NCI-H526 (cell line): ENCODE measurements around the gene TENT5D.
"Not testable (repeated sequence)": the region's sequence is repeated elsewhere in the genome, so short reads cannot be mapped to it uniquely, and the experiment has no call there.

Experiments
- DNase-seq, 2 experiments: peaks; one replicate each; lab custom pipeline; 2025; lab: John Stamatoyannopoulos, UW

Gene TENT5D

DNA sequence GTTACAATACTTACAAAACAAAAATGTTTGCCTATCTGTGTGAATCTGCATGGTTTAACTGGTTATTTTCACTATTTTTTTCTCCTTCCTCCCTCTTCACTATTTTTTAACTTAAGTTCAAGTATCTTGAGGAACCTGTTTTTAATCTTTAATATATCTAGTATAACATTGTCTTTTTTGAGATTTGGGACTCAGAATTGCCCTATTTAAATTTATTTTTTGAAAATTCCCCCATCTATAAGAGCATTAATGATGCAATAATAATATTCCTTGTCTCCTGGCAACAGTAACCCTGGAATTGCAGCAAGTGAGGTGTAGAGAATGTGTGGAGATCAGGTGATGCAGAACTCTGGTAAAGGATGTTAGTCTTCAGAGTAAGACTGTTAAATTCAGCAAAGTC, at the start of gene TENT5D:
Gene TENT5D, plus strand, starts transcription at position 301 of the 400 bp plus-strand sequence. CDS start 22,093 bp downstream, outside the sequence.
- DNase-seq: no peak

DNA sequence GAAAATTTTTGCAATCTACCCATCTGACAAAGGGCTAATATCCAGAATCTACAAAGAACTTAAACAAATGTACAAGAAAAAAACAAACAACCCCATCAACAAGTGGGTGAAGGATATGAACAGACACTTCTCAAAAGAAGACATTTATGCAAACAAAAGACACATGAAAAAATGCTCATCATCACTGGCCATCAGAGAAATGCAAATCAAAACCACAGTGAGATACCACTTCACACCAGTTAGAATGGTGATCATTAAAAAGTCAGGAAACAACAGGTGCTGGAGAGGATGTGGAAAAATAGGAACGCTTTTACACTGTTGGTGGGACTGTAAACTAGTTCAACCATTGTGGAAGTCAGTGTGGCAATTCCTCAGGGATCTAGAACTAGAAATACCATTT, 34.6 kb upstream of the TENT5D start:
- DNase-seq: not testable (repeated sequence)

DNA sequence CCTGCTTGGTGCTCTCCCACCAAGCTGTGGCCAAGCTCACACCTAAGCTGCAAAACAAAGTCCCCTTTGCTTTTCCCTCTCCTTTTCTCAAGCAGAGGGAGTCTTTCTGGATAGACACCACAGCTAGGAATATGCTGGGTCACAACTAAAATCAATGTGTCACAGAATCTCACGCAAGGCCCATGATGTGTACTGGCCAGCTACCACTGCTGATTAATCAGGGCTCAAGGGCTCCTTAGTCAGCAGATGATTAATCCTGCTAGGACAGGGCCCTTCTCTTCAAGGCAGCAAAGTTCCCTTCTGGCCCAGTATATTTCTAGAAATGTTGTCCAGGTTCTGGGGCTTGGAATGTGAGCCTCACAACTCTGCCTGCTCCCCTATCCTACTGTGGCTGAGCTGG, 32.0 kb upstream of the TENT5D start:
- DNase-seq: no peak

DNA sequence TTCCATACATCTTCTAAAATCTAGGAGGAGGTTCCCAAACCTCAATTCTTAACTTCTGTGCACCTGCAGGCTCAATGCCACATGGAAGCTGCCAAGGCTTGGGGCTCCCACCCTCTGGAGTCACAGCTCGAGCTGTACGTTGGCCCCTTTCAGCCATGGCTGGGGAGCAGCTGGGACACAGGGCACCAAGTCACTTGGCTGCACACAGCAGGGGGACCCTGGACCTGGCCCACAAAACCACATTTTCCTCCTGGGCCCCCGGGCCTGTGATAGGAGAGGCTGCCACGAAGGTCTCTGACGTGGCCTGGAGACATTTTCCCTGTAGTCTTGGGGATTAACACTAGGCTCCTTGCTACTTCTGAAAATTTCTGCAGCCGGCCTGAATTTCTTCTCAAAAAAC, 8.2 kb upstream of the TENT5D start:
- no peak for DNase-seq

DNA sequence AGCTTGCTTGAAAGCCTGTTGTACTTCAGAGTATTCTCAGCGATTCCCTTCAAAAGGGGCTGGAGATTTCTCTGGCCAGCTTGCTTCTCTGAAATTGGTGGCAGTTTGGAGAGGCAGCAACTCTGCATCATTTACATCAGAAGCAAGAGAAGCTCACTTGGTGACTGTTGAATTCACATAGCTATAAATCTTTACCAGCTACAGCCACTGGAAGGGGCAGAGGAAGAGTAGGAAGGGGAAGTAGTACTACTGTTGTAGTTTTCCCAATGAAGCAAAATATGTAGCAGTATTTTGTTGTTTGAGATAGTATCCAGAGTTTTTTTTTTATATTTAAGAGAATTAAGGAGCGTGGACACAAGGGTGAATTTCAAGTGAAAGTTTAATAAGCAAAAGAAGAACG, 2.8 kb downstream of the TENT5D start:
- no peak for DNase-seq

DNA sequence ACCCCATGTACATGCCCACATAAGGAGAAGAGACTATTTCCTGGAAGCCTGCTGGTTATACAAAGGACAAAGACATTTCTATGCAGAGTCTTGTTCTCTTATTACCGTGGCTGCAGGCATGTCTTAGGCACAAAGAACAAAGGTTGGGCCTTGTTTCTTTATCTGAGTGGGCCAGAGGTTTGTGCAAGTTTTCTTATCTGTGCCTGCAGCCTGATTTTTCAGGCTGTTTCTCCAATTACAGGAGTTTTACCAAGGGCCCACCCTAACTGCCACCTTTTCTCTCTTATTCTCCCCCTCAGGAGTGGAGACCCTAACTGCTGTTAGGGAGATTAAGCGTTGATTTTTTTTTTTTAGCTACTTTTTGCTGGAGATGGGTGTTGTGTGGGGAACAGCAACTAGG, 3.5 kb downstream of the TENT5D start:
- no peak for DNase-seq

DNA sequence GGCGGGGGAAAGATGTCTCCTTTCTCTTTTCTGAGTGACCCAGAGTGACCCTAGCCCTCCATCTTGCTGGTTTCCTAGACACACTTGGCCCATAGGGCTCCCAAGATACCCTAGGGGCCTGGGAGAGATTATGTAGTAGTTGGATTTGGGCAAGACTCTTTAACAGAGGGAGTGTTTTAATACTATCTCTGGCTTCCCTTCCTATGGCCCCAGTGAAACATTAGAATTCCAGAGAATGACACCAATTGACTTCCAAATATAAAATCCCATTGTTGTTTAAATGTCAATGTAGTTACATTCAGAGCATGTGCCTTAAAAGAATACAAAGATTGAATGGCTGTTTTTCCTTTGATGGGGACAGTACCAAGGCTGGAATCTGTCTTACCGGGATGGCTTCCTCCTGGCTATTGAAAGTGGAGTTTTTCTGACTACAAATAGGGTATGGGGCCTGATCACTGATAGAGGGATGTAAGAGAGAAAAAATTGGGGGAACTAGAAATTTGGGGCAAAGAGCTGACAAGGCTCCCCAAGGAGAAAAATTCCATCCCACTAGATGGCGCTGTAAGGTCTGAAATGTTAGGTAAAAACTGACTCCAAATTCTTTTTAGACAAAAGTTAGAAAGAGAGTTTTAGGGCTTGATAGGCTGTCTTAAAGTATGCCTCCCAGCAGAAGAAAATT, 10.7 kb downstream of the TENT5D start:
- DNase-seq: peak in 1 of 2 experiments; percentile 32

DNA sequence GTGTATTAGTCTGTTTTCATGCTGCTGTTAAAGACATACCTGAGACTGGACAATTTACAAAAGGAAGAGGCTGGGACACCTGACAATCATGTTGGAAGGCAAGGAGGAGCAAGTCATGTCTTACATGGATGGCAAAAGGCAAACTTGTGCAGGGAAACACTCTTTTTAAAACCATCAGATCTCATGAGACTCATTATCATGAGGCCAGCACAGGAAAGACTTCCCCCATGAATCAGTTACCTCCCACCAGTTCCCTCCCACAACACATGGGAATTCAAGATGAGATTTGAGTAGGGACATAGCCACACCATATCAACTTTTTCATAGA, 11.2 kb downstream of the TENT5D start:
- DNase-seq: no peak

DNA sequence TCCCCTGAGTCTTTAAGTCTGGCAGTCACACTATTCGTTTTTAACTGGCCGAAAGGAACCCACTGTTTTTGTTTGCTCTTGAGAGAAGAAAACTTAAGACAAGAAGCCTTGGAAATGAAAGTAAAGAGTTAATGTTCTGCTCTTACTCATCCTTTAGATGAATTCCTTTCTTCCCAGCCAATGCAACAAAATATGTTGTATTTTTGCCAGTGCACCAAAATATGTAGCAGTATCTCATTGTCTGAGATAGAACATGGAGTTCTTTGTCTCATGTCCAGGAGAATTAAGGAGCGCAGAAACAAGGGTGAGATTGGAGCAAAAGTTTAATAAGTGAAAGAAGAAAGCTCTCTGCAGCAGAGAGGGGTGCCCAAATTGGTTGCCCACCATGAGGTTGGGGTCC, 12.2 kb downstream of the TENT5D start:
- DNase-seq: no peak

DNA sequence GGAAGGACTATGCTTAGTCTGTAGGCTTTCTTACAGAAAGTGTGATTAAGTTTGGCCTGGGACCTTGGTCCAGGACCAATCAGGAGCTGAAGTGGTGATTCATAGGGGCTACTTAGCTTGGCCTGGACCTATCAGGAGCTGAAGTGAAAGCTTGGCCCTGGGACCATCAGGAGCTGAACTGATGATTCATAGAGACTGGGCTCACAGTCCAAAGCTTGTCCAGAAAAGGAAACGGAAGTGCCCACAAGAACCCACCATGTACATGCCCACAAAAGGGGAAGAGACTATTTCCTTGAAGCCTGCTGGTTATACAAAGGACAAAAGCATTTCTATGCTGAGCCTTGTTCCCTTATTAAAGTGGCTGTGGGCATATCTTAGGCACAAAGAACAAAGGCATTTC, 12.6 kb downstream of the TENT5D start:
- DNase-seq: no peak

DNA sequence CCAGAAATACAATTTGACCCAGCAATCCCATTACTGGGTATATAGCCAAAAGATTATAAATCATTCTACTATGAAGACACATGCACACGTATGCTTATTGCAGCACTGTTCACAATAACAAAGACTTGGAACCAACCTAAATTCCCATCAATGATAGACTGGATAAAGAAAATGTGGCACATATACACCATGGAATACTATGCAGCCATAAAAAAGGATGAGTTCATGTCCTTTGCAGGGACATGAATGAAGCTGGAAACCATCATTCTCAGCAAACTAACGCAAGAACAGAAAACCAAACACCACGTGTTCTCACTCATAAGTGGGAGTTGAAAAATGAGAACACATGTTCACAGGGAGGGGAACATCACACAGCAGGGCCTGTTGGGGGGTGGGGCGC, 47.9 kb downstream of the TENT5D start:
- DNase-seq: not testable (repeated sequence)

DNA sequence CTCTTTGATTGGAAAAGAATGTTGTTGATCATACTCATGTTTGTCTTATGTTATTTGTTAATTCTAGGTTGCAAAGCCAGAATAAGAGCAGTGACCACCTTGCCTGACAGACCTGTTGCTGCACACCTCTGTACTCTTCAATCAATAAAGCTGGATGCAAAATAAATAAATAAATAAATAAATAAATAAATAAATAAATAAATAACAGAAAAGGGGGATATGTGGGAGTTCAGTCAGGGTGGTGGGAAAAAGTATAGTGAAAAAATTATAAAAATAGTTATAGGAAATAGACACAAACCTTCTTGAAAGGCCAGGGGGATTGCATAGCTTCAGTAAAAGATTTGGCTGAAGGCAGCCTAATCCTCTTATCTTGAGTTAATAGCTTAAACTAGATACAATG, 51.3 kb downstream of the TENT5D start:
- DNase-seq: no peak

DNA sequence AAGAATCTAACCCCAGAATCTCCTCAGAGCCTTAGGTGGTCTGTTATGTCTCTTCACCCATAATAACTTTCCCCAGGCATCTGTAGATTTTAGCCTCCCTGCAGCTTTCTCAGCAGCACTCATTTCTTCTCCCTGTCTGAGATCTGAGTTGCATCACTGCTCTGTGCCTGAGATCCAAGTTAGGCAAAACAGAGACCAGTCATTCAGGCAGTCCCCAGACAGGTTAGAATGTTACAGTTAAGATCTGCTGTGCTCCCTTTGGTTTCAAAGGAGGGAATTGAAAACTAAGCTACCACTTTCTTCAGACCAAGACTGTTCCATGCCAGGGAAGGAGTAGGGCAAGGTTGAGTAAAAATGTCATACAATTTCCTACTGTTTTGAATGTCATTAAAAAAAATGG, 65.3 kb downstream of the TENT5D start:
- DNase-seq: no peak

DNA sequence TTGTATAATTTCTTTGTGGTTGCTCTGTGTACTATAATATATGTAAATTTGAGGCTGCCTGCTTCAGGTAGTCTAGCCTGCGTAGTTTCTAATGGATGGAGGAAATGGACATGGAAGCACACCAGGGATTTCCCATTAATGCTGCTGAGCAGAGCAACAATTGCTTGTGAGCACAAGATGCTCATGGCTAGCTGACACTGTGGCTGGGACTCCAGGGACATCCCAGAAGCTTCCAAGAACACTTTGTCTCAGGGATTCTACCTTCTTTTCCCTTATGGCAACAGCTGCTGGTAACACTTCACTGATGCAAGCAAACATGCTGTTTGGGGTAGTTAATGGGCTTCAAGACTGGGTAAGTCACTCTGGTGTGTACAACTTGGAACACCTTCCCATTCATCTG, 66.1 kb downstream of the TENT5D start:
- DNase-seq: no peak

DNA sequence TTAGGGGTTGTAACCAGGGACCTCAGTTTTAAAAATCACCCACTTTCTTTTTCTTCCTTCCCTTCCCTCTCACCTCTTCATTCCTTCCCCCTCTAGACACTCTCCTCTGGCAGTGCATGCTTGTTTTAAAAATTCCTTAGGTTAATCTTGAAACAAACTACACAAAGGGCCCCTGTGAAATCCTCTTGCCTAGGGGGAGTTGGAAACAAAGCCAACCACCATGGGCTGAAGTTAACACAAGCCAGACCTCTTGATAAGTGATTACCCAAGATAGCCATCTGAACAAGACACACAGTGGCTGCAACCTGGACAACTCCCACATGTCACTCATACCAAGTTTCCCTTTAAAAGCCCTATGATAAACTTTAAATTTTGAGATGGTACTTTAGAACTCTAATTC, 68.9 kb downstream of the TENT5D start:
- DNase-seq: no peak
